ENCODE measurements around the gene CTAGE6.
"Not testable (repeated sequence)": the region's sequence is repeated elsewhere in the genome, so short reads cannot be mapped to it uniquely, and the experiment has no call there.

DNA sequence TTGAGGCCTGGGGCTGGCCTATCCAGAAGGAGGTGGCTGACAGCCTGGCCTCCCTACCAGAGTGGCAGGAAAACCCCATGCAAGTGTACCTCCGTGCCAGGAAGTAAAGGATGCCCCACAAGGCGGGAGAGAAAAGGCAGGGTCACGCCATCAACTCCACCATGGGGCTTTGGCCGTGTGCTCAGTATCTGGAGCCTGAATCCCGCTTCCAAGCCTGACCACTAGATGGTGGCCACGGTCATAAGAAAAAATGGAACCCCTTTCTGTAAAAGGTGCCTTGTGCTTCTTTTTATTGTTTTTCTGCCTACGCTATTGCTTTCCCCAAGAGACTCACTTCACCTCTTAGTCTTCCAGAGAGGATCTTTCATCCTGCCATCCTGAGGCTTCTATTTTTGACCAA, 29.9 kb downstream of the CTAGE6 start:
- not testable (repeated sequence) for TF ChIP-seq EZH2 (IDR thresholded peaks at IDR 0.05; ENCODE audit: low read depth)
- TF ChIP-seq, protein P1, sequence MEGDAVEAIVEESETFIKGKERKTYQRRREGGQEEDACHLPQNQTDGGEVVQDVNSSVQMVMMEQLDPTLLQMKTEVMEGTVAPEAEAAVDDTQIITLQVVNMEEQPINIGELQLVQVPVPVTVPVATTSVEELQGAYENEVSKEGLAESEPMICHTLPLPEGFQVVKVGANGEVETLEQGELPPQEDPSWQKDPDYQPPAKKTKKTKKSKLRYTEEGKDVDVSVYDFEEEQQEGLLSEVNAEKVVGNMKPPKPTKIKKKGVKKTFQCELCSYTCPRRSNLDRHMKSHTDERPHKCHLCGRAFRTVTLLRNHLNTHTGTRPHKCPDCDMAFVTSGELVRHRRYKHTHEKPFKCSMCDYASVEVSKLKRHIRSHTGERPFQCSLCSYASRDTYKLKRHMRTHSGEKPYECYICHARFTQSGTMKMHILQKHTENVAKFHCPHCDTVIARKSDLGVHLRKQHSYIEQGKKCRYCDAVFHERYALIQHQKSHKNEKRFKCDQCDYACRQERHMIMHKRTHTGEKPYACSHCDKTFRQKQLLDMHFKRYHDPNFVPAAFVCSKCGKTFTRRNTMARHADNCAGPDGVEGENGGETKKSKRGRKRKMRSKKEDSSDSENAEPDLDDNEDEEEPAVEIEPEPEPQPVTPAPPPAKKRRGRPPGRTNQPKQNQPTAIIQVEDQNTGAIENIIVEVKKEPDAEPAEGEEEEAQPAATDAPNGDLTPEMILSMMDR (conservative IDR thresholded peaks at IDR 0.05) = not testable (repeated sequence)
